K562 (cell line): Measurements from ENCODE around the gene UTRN. TPM values are rescaled to one million over a fixed set of nuclear protein-coding genes. Genes with fewer than 3 reads are reported as not detected.
A peak's percentile ranks its signal among the peaks of the same experiment; 100 is the strongest.

ENCODE experiments used
- ATAC-seq: fragments of 200-7000 bp; cut with Tn5 transposase; 3 replicates; pipeline ENCODE4 v1.9.1; 2020; ENCODE audit warnings: moderate library complexity
- BruUV-seq: library from RNA; stranded (reverse); fragments of 400-500 nt; replicated peaks from 2 replicates; lab custom pipeline; 2021; lab: Mats Ljungman, UMichigan
- CTCF ChIA-PET: fragments of 300-600 bp; formaldehyde crosslinking; extraction: SDS; loops from one replicate; lab custom pipeline; 2021; ENCODE audit warnings: low intra/inter-chr PET ratio; lab: Yijun Ruan, JAX
- POLR2A ChIA-PET: fragments of 300-600, 350-650 bp; sonication (Branson Sonifier 250); formaldehyde crosslinking; extraction: SDS; loops from one replicate; lab custom pipeline; 2021; ENCODE audit warnings: antibody characterized with exemption, inconsistent platforms; lab: Yijun Ruan, JAX
- DNase-seq, 4 experiments: peaks; one replicate each; pipeline versions ENCODE4 v3.0.0 to v3.0.0-alpha.2; 2011 to 2018; ENCODE audit warnings: low spot score in 3 of 4, mixed read lengths in 3 of 4; ENCODE audit errors: extremely low read depth in 1 of 4
- FAIRE-seq: peaks from 2 replicates; lab custom pipeline; 2011; peaks lifted over from hg19 to GRCh38; lab: Jason Lieb, UNC
- H2AFZ ChIP-seq: 2 replicates; pipeline ENCODE4 v1.6.0; 2011; ENCODE audit warnings: low read depth, low read length, control low read depth, inconsistent platforms
- H3K27ac ChIP-seq: fragments of 200-600 bp; 3 replicates; pipeline ENCODE4 v1.8.0; 2011; ENCODE audit warnings: low read depth, mild to moderate bottlenecking, control low read depth, inconsistent platforms, low read length, moderate library complexity, mixed read lengths; ENCODE audit errors: extremely low read depth
- H3K27me3 ChIP-seq, 2 experiments: fragments of 300-600 bp in 1 of 2; 2 replicates in 1 of 2; 3 replicates in 1 of 2; pipeline versions ENCODE4 v1.6.0 to v1.8.0; 2011; ENCODE audit warnings: inconsistent platforms in 2 of 2, low read length in 2 of 2, mild to moderate bottlenecking in 1 of 2, mixed read lengths in 1 of 2, moderate library complexity in 1 of 2; ENCODE audit not compliant: control insufficient read depth in 2 of 2, insufficient read depth in 2 of 2
- H3K36me3 ChIP-seq: fragments of 300-600 bp; 3 replicates; pipeline ENCODE4 v1.8.0; 2011; ENCODE audit warnings: mild to moderate bottlenecking, low read length, inconsistent platforms; ENCODE audit not compliant: control insufficient read depth, insufficient read depth
- H3K4me1 ChIP-seq, 2 experiments: fragments of 200-600 bp in 1 of 2; replicated peaks in 1 of 2; 2 replicates in 1 of 2; 3 replicates in 1 of 2; pipeline versions ENCODE4 v1.5.1 to v1.8.0; 2011; ENCODE audit warnings: inconsistent platforms in 2 of 2, low read length in 2 of 2, mild to moderate bottlenecking in 1 of 2, mixed read lengths in 1 of 2, moderate library complexity in 1 of 2; ENCODE audit not compliant: control insufficient read depth in 2 of 2, insufficient read depth in 2 of 2
- H3K4me2 ChIP-seq: 2 replicates; pipeline ENCODE4 v1.6.1; 2011; ENCODE audit warnings: low read length, control low read depth, inconsistent platforms, mixed read lengths; ENCODE audit not compliant: insufficient read depth
- H3K4me3 ChIP-seq: fragments of 200-600 bp; sonication (generic), shearing (Covaris generic); 2 replicates; pipeline ENCODE4 v1.5.1; 2016; ENCODE audit warnings: control low read depth, inconsistent platforms
- H3K79me2 ChIP-seq: fragments of 200-600 bp; 3 replicates; pipeline ENCODE4 v1.8.0; 2011; ENCODE audit warnings: low read length, inconsistent platforms; ENCODE audit not compliant: control insufficient read depth, insufficient read depth
- H3K9ac ChIP-seq, 2 experiments: 2 replicates each; pipeline versions ENCODE4 v1.6.0 to v1.6.1; 2011; ENCODE audit warnings: low read depth in 2 of 2, low read length in 2 of 2, control low read depth in 1 of 2, inconsistent platforms in 1 of 2, mild to moderate bottlenecking in 1 of 2, mixed read lengths in 1 of 2; ENCODE audit not compliant: insufficient read depth in 1 of 2
- H3K9me1 ChIP-seq: one replicate; pipeline ENCODE4 v1.6.0; 2011; ENCODE audit warnings: inconsistent platforms, mild to moderate bottlenecking, low read length, moderate library complexity; ENCODE audit not compliant: control insufficient read depth, insufficient read depth
- H3K9me3 ChIP-seq: replicated peaks from 2 replicates; pipeline ENCODE4 v1.5.1; 2011; ENCODE audit warnings: low read depth, low read length, inconsistent platforms; ENCODE audit not compliant: control insufficient read depth, insufficient read depth
- H4K20me1 ChIP-seq: replicated peaks from 2 replicates; pipeline ENCODE4 v1.6.1; 2011; ENCODE audit warnings: low read length, inconsistent platforms, mixed read lengths; ENCODE audit not compliant: control insufficient read depth, insufficient read depth
- ATF4 ChIP-seq: fragments of 450-650 bp; formaldehyde crosslinking; IDR thresholded peaks from 2 replicates; pipeline ENCODE4 v1.4.0; 2022; ENCODE audit warnings: mild to moderate bottlenecking, moderate library complexity
- CXXC5 ChIP-seq: fragments of 250-450 bp; sonication (Bioruptor Pico); IDR thresholded peaks from 2 replicates; pipeline ENCODE4 v1.8.0; 2022; ENCODE audit warnings: inconsistent platforms, mild to moderate bottlenecking, moderate library complexity
- EZH2 ChIP-seq: IDR thresholded peaks from 2 replicates; pipeline ENCODE4 v1.6.1; 2012; ENCODE audit warnings: low read depth, mild to moderate bottlenecking, inconsistent platforms, low read length, borderline replicate concordance
- LCOR ChIP-seq: sonication (generic); formaldehyde crosslinking; IDR thresholded peaks from 2 replicates; pipeline ENCODE4 v1.8.0; 2022; ENCODE audit warnings: mild to moderate bottlenecking, missing genetic modification reagents
- PHF8 ChIP-seq: fragments of 200-600 bp; sonication (generic); IDR thresholded peaks from 2 replicates; pipeline ENCODE4 v1.6.1; 2012; ENCODE audit warnings: mixed run types, mild to moderate bottlenecking, inconsistent platforms, low read length, moderate library complexity, borderline replicate concordance
- ZBTB1 ChIP-seq: sonication (generic); formaldehyde crosslinking; IDR thresholded peaks from 2 replicates; pipeline ENCODE4 v1.8.1; 2023; ENCODE audit warnings: missing genetic modification reagents, low read depth, mild to moderate bottlenecking, borderline replicate concordance
- ZNF24 ChIP-seq: fragments of 450-650 bp; IDR thresholded peaks from 2 replicates; pipeline ENCODE4 v1.6.1; 2016
- WGBS: fragments of 100-300 bp; shearing (Covaris generic); methylation state at CpG from one replicate; pipeline ENCODE4 v1.1.6; 2016; ENCODE audit warnings: low coverage, mixed read lengths; ENCODE audit not compliant: insufficient coverage; ENCODE audit errors: missing lambda C conversion rate; 5-methylcytosine and 5-hydroxymethylcytosine counted together
- in situ Hi-C: fragments of 300-500 bp; cut with MboI; formaldehyde crosslinking; loops from 4 replicates; pipeline ENCODE4 v1.15.0; 2018; ENCODE audit warnings: inconsistent platforms, mixed read lengths
- intact Hi-C: fragments of 100-400 bp; cut with micrococcal nuclease; formaldehyde crosslinking; loops from 2 replicates; pipeline ENCODE4 v1.14.2; 2022
- polyA plus RNA-seq, 8 experiments: library from polyadenylated mRNA; depleted of rRNA in 4 of 8; stranded (reverse) in 5 of 8; unstranded in 3 of 8; fragments of >200 nt; fragmentation: Nextera tagmentation in 2 of 8; fragmentation: Illumina TruSeq in 1 of 8; extraction: Ambion mirVana in 2 of 8; extraction: Trizol in 1 of 8; gene quantifications; 2 replicates each; pipeline versions ENCODE4 v1.2.1 to v1.2.3, GENCODE V29; 2011 to 2014; ENCODE audit warnings: inconsistent platforms in 1 of 8, missing spikeins in 1 of 8
- total RNA-seq, 7 experiments: library from RNA; depleted of rRNA in 6 of 7; stranded (reverse); fragments of >200 nt in 6 of 7; fragmentation: Illumina TruSeq in 2 of 7; extraction: Trizol in 2 of 7; gene quantifications; 2 replicates each; pipeline versions ENCODE4 v1.2.1 to v1.2.3, GENCODE V29; 2011 to 2021; ENCODE audit warnings: low replicate concordance in 1 of 7
- TF ChIP-seq, protein P1 (sequence below): fragments of 200-800 bp; sonication (Bioruptor generic); IDR thresholded peaks from 2 replicates; pipeline ENCODE4 v1.6.1; 2017; ENCODE audit warnings: missing genetic modification characterization, missing compliant biosample characterization

UTRN gene
- total and polyA plus RNA-seq, 9 of the 15 experiments (the other 6 are each of a cell fraction or from before 2014, with no cell fraction given) = 0.94 to 22.4 (median 10.0) TPM

DNA sequence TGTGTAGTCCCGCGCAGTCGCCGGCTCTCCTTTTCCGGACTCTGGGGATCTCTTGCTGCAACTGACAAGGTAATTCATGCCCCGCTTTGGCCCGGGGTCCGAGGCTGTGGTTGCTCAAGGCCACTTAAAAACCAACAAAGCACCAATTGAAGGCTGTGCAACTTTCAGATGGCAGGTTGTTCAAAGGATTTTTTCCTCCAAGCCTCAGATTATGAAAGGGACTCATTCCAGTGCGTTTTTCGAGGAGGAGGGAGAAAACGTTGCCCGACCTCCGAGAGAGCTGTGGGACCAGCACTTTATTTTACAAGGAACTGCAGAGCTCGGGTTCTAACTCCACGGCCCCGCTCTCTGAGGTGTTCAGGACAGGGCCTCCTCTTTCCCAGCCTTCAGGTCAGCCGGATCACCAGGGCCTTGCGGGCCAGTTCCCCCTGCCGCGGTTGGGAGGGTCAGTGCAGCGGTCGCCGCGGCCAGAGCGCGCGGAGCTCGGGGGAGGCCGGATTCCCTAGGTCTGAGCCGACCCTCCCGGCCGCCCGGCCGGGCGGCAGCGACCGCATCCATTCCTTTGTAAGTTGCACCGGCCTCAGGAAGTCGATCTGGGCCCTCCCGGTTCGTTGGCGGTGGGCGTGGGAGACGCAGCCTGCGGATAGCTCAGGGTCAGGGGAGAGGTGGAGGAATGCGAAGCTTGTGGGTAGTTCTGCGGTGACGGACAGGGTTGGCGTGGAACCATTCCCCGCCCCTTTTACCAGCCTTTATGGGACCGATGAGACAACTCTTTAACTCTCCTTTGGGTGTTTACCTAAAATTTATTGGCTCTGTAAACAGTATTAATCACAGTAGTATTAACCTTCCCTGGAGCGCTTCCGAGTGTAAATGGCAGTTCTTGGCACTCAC, 1.6 kb downstream of the UTRN start:
- 15% methylated on average over 52 of the region's 53 CpGs for WGBS
- Histone ChIP-seq H3K36me3 (no peaks in the 10 kb centered on the region), H3K9ac (no peak overlapping the region)
- TF ChIP-seq ATF4 (CRISPR knock-in tag) (no peak), EZH2 (peak; percentile 14; the same call in 1 of the 2 replicates), ZNF24 (no peak), PHF8 (peak; percentile 23; the same call in 1 of the 2 replicates), ZBTB1 (CRISPR knock-in tag) (peak; percentile 85; the same call in 1 of the 2 replicates), CXXC5 (peak; percentile 59), LCOR (CRISPR knock-in tag) (0 out of 2 replicates have a peak, but pooled peaks have one; percentile 28)
- TF ChIP-seq, protein P1, sequence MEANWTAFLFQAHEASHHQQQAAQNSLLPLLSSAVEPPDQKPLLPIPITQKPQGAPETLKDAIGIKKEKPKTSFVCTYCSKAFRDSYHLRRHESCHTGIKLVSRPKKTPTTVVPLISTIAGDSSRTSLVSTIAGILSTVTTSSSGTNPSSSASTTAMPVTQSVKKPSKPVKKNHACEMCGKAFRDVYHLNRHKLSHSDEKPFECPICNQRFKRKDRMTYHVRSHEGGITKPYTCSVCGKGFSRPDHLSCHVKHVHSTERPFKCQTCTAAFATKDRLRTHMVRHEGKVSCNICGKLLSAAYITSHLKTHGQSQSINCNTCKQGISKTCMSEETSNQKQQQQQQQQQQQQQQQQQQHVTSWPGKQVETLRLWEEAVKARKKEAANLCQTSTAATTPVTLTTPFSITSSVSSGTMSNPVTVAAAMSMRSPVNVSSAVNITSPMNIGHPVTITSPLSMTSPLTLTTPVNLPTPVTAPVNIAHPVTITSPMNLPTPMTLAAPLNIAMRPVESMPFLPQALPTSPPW = 0 out of 2 replicates have a peak, but pooled peaks have one; percentile 6
- TF ChIP-seq, all 486 proteins: peak for 6
- Histone ChIP-seq H3K79me2 (no peaks in the 10 kb centered on the region), H3K4me1 (peaks cover 0 to 27% of the 10 kb centered on the region in 2 experiments; a peak in 3 of 5 replicates), H3K27ac (no peak overlapping the region), H3K4me2 (0 out of 2 replicates have a peak overlapping the region, but pooled peaks have one; percentile 5), H4K20me1 (no peaks in the 10 kb centered on the region), H3K27me3 (peaks cover 34 to 35% of the 10 kb centered on the region in 2 experiments), H3K4me3 (no peak overlapping the region), H3K9me1 (no peaks in the 10 kb centered on the region), H3K9me3 (no peaks in the 10 kb centered on the region), H2AFZ (0 out of 2 replicates have a peak overlapping the region, but pooled peaks have one; percentile 6)
- ATAC-seq = peak; percentile 16; the same call in 2 of the 3 replicates
- in situ Hi-C loops = no loop called here
- ChIA-PET CTCF (no interaction called here), POLR2A (no interaction called here)
- intact Hi-C loops = no loop called here
- no TSS peak for BruUV-seq
- DNase-seq = peak in 2 of 4 experiments; percentile 14 to 39
- no peak for FAIRE-seq
